Common myeloid progenitor, CD34-positive (primary cell): ENCODE measurements around the gene BTNL8.

Experiments used
- CTCF ChIA-PET: fragments of 350-600 bp; sonication (Branson Sonifier 250); formaldehyde crosslinking; loops from one replicate; lab custom pipeline; 2021; ENCODE audit warnings: antibody characterized with exemption; lab: Charles Lee
- POLR2A ChIA-PET: fragments of 350-600 bp; sonication (Branson Sonifier 250); formaldehyde crosslinking; loops from one replicate; lab custom pipeline; 2021; ENCODE audit warnings: antibody characterized with exemption; lab: Charles Lee
- DNase-seq, 3 donors: peaks; one replicate each; pipeline versions ENCODE4 v3.0.0 to v3.0.0-alpha.2; 2013
- H3K27ac ChIP-seq, 2 experiments: 1 replicate in 1 of 2; 2 replicates in 1 of 2; pipeline ENCODE4 v1.7.0; 2013; ENCODE audit warnings: inconsistent platforms in 2 of 2, low read length in 2 of 2, mild to moderate bottlenecking in 2 of 2, low read depth in 1 of 2, moderate library complexity in 1 of 2; ENCODE audit not compliant: severe bottlenecking in 2 of 2, insufficient read depth in 1 of 2, poor library complexity in 1 of 2
- H3K27me3 ChIP-seq, 5 experiments: replicated peaks in 2 of 5; 1 replicate in 3 of 5; 2 replicates in 2 of 5; pipeline versions ENCODE4 v1.6.1 to v1.7.0; 2013; ENCODE audit warnings: low read length in 4 of 5, mild to moderate bottlenecking in 2 of 5, moderate library complexity in 2 of 5, inconsistent platforms in 1 of 5; ENCODE audit not compliant: insufficient read depth in 5 of 5, control insufficient read depth in 4 of 5
- H3K36me3 ChIP-seq, 4 experiments: 1 replicate in 2 of 4; 2 replicates in 2 of 4; pipeline versions ENCODE4 v1.6.1 to v1.7.0; 2013; ENCODE audit warnings: low read length in 3 of 4, control low read depth in 1 of 4, mild to moderate bottlenecking in 1 of 4; ENCODE audit not compliant: control insufficient read depth in 4 of 4, insufficient read depth in 4 of 4
- H3K4me1 ChIP-seq, 4 experiments: 1 replicate in 3 of 4; 2 replicates in 1 of 4; pipeline versions ENCODE4 v1.6.1 to v1.7.1; 2013; ENCODE audit warnings: low read length in 3 of 4, mild to moderate bottlenecking in 3 of 4, control low read depth in 1 of 4, inconsistent platforms in 1 of 4, moderate library complexity in 1 of 4; ENCODE audit not compliant: control insufficient read depth in 4 of 4, insufficient read depth in 4 of 4; ENCODE audit errors: control extremely low read depth in 1 of 4
- H3K4me3 ChIP-seq, 7 experiments: 1 replicate in 4 of 7; 2 replicates in 3 of 7; pipeline versions ENCODE4 v1.5.1 to v1.7.0; 2013; ENCODE audit warnings: mild to moderate bottlenecking in 7 of 7, low read length in 6 of 7, moderate library complexity in 6 of 7, inconsistent platforms in 2 of 7, low read depth in 2 of 7, control low read depth in 1 of 7; ENCODE audit not compliant: insufficient read depth in 4 of 7, control insufficient read depth in 1 of 7; ENCODE audit errors: extremely low read depth in 1 of 7
- H3K9me3 ChIP-seq, 5 experiments: 1 replicate in 4 of 5; 2 replicates in 1 of 5; pipeline versions ENCODE4 v1.6.1 to v1.7.1; 2013; ENCODE audit warnings: low read length in 4 of 5, mild to moderate bottlenecking in 2 of 5, inconsistent platforms in 1 of 5, low read depth in 1 of 5, moderate library complexity in 1 of 5; ENCODE audit not compliant: control insufficient read depth in 4 of 5, insufficient read depth in 2 of 5; ENCODE audit errors: control extremely low read depth in 1 of 5
- WGBS: methylation state at CpG from one replicate; pipeline ENCODE4 v1.1.5; 2013; ENCODE audit not compliant: insufficient coverage; 5-methylcytosine and 5-hydroxymethylcytosine counted together

The BTNL8 gene

GRCh38 chr5:180920710-180921109 lies 21.8 kb downstream of the BTNL8 start:
- Histone ChIP-seq H3K4me1 (no peaks in the 10 kb centered on the region), H3K27me3 (peaks cover 0 to 2% (median 0%) of the 10 kb centered on the region in 5 experiments), H3K36me3 (no peaks in the 10 kb centered on the region), H3K4me3 (no peak overlapping the region), H3K9me3 (peaks cover 3 to 26% (median 7%) of the 10 kb centered on the region in 5 experiments), H3K27ac (no peak overlapping the region)
- DNase-seq, result no peak
- POLR2A ChIA-PET, result no interaction called here
- CTCF ChIA-PET, result no interaction called here

- WGBS, result no CpG with 5 or more reads among the region's 1 CpG
- DNase-seq, result no peak
- Histone ChIP-seq H3K27ac (no peak overlapping the region), H3K4me1 (no peaks in the 10 kb centered on the region), H3K9me3 (peaks cover 3 to 32% (median 10%) of the 10 kb centered on the region in 5 experiments), H3K27me3 (peaks cover 0 to 5% (median 0%) of the 10 kb centered on the region in 5 experiments), H3K4me3 (no peak overlapping the region), H3K36me3 (no peaks in the 10 kb centered on the region)
- CTCF ChIA-PET, result interaction anchor here (0.7 kb wide), 1 partner anchor 30 kb away, joined by 3 read pairs; no protein-coding TSS in a partner anchor
- POLR2A ChIA-PET, result no interaction called here
Measured at GRCh38 chr5:180922932-180923331, 24.0 kb downstream of the BTNL8 start.

GRCh38 chr5:180932660-180933059 lies 33.7 kb downstream of the BTNL8 start:
- ChIA-PET CTCF (no interaction called here), POLR2A (no interaction called here)
- no peaks in the 10 kb centered on the region for H3K4me1 ChIP-seq
- no peak overlapping the region for H3K4me3 ChIP-seq
- no peaks in the 10 kb centered on the region for H3K36me3 ChIP-seq
- peaks cover 0 to under 1% (median 0%) of the 10 kb centered on the region in 5 experiments for H3K27me3 ChIP-seq
- H3K27ac ChIP-seq, result no peak overlapping the region
- DNase-seq, result no peak
- peaks cover 3 to 29% (median 9%) of the 10 kb centered on the region in 5 experiments for H3K9me3 ChIP-seq

DNA sequence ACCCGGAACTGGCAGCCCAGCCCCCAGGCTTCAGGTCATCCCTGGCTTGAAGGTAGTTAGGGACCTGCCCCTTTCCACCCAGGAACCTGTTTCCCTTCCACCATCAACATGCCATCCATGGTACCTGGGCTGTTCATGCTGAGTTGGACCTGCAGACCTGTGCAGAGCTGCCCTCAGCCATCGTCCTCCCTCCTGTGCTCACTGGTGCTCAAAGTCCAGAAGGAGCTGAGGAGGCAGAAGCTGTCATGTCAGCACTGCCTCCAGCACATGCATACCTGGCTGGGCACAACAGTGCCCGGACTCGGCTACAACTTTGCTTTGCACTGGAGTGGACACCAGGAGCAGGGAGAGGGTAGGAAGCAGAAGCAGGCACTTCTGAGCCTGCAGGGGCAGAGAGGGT lies 36.2 kb downstream of the BTNL8 start:
- Histone ChIP-seq H3K36me3 (no peaks in the 10 kb centered on the region), H3K9me3 (peaks cover 3 to 30% (median 9%) of the 10 kb centered on the region in 5 experiments), H3K27me3 (no peaks in the 10 kb centered on the region), H3K4me1 (no peaks in the 10 kb centered on the region), H3K4me3 (no peak overlapping the region), H3K27ac (no peak overlapping the region)
- POLR2A ChIA-PET, result no interaction called here
- 69% methylated on average over 4 of the region's 4 CpGs for WGBS
- CTCF ChIA-PET, result no interaction called here
- DNase-seq, result no peak

- Histone ChIP-seq H3K36me3 (no peaks in the 10 kb centered on the region), H3K4me1 (no peaks in the 10 kb centered on the region), H3K4me3 (no peak overlapping the region), H3K27ac (no peak overlapping the region), H3K9me3 (peaks cover 1 to 29% (median 9%) of the 10 kb centered on the region in 5 experiments), H3K27me3 (peaks cover 0 to 3% (median 0%) of the 10 kb centered on the region in 5 experiments)
- DNase-seq, result no peak
- POLR2A ChIA-PET, result no interaction called here
- CTCF ChIA-PET, result no interaction called here
- WGBS, result 100% methylated on average over 1 of the region's 6 CpGs
Measured at GRCh38 chr5:180938294-180938693, 39.3 kb downstream of the BTNL8 start.

GRCh38 chr5:180950291-180950949 lies 51.5 kb downstream of the BTNL8 start:
- Histone ChIP-seq H3K4me3 (no peak overlapping the region), H3K27ac (no peak overlapping the region), H3K27me3 (peaks cover 0 to 5% (median 0%) of the 10 kb centered on the region in 5 experiments), H3K4me1 (no peaks in the 10 kb centered on the region), H3K9me3 (no peaks in the 10 kb centered on the region), H3K36me3 (no peaks in the 10 kb centered on the region)
- CTCF ChIA-PET, result no interaction called here
- POLR2A ChIA-PET, result no interaction called here
- WGBS, result no CpG with 5 or more reads among the region's 6 CpGs
- DNase-seq, result no peak

GRCh38 chr5:180959661-180960060 lies 60.7 kb downstream of the BTNL8 start:
- Histone ChIP-seq H3K36me3 (no peaks in the 10 kb centered on the region), H3K9me3 (peaks cover 0 to 10% (median 0%) of the 10 kb centered on the region in 5 experiments), H3K27me3 (no peaks in the 10 kb centered on the region), H3K4me1 (peaks cover 0 to 11% (median under 1%) of the 10 kb centered on the region in 4 experiments), H3K27ac (no peak overlapping the region), H3K4me3 (no peak overlapping the region)
- CTCF ChIA-PET, result no interaction called here
- DNase-seq, result no peak
- no CpG with 5 or more reads among the region's 5 CpGs for WGBS
- POLR2A ChIA-PET, result no interaction called here
